HG02623 (cell line): ENCODE data around the gene CYP27C1.
"Not testable (repeated sequence)": the region's sequence is repeated elsewhere in the genome, so short reads cannot be mapped to it uniquely, and the experiment has no call there.

Experiments
- ATAC-seq: cut with Tn5 transposase; IDR thresholded peaks from one replicate; pipeline ENCODE4 v1.9.1; 2021; ENCODE audit warnings: moderate library complexity; ENCODE audit not compliant: unreplicated experiment

CYP27C1 gene

GRCh38 chr2:127225186-127225960 is 5.3 kb upstream of the CYP27C1 start:
- ATAC-seq = no peak

GRCh38 chr2:127224135-127224534 is 4.0 kb upstream of the CYP27C1 start:
- not testable (repeated sequence) for ATAC-seq

DNA sequence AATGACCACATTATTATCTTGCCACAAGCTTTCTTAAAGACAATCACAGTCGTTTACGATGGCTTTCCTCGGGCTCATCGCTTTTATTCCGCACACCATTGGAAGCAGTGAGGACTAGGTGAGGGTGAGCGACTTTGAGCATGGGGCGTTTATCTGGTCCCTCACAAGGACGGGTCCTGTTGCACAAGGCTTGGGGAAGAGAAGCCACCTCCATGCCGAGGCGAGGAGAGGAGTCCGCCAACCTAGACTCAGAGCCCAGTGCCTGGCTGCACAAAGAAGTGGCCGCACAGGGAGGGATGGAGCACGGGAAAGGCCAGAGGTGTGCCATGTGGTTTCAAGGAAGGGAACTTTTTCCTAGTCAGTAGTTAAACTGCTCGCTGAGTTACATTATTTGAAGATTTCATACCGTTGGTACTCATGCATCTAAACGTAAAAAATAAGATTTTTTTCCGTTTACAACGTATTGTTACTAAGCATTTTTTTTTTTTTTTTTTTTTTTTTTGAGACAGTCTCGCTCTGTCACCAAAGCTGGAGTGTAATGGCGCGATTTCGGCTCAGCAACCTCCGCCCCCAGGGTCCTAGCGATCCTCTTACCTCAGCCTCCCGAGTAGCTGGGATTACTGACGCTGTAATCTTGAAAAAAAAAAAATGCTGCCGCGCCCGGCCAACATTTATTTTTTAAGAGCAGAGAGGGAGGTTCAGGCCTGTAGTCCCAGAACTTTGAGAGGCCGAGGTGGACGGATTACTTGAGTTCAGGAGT is 849 bp upstream of the CYP27C1 start:
- no peak for ATAC-seq

DNA sequence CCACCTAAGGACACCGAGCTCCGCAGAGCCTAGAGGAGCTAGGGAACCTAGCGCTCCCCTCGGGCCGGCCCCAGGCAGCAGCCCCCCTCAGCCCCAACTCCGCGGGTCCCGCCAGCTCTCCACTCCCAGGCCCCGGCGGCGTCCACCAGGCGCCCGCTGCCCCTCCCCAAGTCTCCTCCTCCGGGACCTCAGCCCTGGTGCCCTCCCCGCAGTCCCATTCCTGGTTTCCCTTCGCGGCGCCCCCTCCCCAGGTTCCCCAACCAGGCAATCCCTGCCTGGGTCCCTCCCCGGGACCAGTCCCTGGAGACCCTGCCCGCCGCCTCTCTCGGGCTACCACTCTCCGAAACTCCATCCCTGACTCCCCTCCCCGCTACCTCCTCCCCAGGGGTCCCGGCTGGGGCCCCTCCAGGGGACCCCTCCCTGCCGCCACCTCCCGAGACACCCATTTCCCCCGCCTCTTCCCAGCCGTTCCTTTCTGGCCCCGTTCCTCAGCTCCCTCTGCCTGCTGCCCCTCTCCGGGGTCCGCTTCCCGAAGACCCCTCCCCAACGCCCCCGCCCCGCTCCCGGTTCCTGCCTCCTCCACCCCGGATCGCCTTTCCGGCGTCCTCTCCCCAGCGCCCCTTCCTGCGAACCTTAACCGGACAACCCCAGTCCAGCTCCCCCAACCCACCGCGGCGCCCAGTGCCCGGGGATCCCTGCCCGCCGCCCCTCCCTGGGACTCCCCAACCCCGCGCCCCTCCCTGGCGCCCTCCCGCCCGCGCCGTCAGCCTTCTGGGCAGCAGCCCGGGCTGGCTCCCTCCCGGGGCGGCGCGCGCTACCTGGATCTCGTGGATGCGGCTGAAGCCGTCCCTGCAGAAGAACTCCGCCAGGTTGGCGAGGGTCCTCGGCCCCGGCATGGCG is 678 bp downstream of the CYP27C1 start:
- ATAC-seq = no peak

DNA sequence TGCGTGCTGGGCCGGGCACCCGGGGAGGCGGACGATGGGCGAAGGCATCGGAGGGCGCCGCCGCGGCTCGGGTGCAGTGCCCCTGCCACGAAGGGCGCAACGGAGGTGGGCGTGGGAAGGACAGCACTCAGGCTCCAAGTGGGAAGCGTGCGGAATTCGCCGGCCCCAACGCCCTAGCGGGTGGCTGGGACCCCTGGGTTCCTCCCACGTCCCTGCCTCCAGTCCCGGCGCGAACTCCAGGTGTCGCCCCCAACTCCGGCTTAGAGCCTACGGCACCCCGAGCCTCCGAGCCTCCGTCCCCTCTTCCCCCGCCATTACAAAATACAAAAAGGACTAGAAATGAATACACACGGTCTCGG is 1.3 kb downstream of the CYP27C1 start:
- no peak for ATAC-seq

- ATAC-seq = no peak
Measured at GRCh38 chr2:127217470-127218325, 2.4 kb downstream of the CYP27C1 start.

GRCh38 chr2:127216593-127216992 is 3.5 kb downstream of the CYP27C1 start:
- no peak for ATAC-seq

- no peak for ATAC-seq
Measured at GRCh38 chr2:127216095-127216494, 4.0 kb downstream of the CYP27C1 start.

- not testable (repeated sequence) for ATAC-seq
Measured at GRCh38 chr2:127214201-127214600, 5.9 kb downstream of the CYP27C1 start.

DNA sequence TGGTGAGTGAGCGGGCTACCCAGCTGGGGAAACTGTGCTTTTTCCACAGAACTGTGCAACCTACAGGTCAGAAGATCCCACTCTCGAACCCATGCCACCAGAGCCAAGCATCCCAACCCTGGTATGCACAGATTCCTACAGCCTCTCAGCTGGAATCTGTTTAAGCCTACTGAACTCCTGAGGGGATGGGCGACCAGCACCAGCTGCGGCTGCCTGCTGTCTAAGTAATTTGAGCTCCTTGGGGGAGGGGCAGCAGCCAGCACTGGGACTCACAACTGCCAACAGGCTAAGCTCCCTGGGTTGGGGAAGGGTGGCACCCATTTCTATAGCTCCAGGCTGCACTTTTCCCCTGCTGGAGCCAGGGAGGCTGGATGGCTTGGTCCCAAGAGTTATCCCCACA is 11.8 kb downstream of the CYP27C1 start:
- ATAC-seq = no peak

GRCh38 chr2:127205218-127206125 is 14.6 kb downstream of the CYP27C1 start:
- ATAC-seq = no peak

GRCh38 chr2:127201452-127201851 is 18.6 kb downstream of the CYP27C1 start:
- ATAC-seq = no peak

GRCh38 chr2:127200962-127201361 is 19.1 kb downstream of the CYP27C1 start:
- no peak for ATAC-seq

GRCh38 chr2:127199223-127199622 is 20.9 kb downstream of the CYP27C1 start:
- no peak for ATAC-seq

DNA sequence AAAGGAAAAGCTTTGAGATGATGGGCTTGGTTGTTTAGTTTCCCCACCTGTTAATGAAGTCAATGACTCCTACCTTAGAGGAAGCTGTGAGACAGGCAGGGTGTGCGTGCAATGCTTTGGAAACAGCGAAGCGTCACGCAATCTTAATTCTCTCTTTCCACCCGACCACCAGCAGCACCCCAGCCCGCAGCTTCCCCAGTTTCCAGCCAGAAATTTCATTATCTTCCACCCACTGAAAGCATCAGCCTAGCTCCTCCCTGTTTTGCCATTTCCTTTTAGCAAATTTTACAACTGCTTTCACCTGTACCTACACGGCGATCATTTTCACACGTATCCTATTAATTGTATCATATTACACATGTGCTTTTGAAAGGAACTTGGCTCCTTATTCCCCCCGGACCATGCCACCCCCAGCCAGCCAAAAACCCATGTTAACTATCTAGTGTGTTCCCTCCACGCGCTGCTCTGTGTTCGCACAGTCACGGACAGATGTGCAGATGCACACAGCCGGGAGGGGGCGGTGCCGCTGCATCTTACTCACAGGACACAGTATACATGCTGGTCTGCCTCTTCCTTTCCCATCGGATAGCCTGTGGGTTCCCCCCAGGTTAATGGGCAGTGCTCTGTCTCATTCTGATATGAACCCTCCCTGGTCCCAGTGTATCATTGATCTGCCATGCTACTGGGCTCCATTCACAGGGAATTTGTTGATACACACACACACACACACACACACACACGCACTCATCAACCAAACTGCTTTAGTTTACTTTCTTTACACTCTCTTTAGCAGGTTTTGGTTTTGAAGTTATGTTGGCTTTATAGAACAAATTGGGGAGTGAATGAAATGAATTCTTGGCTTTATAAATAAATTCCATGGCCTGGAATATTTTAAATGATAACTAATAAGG is 22.4 kb downstream of the CYP27C1 start:
- ATAC-seq = peak; percentile 80

GRCh38 chr2:127196998-127197397 is 23.1 kb downstream of the CYP27C1 start:
- ATAC-seq = no peak

DNA sequence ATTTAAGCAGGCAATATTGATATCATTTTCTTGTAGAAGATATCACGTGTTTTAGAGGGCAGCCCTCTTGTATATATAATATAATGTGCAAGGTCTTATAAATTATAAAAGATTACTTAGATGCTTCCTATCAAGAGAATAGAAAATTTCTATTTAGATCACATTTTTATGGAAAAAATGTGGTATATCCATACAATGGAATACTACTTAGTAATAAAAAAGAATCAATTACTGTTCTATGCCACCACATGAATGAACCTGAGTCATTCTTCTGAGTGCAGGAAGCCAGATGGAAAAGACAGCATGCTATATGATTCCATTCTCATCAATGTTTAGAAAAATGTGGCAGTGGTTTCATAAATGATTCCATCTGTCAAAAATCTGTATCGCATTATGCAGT is 23.6 kb downstream of the CYP27C1 start:
- ATAC-seq = no peak
